ENCODE data around the gene MSS51. TPM values are rescaled to one million over a fixed set of nuclear protein-coding genes. Genes with fewer than 3 reads are reported as not detected.

MSS51 gene
- total and polyA plus RNA-seq, 8 donors, result 0.61 to 6.1 (median 1.3) TPM; not detected in 1

DNA sequence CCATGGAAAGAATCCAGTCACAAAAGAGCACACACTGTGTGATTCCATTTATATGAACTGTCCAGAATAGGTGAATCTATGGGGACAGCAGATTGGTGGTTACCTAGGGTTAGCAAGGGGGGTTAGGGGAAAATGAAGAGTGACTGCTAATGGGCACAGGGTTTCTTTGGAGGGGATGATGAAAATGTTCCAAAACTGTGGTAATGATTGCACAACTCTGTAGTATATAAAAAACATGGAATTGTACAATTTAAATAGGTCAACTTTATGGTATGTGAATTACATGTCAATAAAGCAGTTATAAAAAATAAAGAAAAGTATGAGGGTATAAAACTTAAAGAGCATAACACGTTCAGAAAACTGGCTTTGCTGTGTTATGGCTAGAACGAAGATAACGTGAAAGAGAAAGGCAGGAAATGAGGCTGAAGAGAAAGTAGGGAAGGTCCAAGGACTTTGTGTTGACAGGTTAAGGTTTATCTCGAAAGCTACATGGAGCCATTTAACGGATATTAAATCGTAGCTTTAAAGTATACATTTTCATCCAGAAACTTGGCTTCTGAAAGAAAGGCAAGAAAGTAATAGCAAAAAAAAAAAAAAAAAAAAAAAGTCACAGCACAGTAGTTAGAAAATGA is 26.4 kb upstream of the MSS51 start:
- TF ChIP-seq POLR2AphosphoS5 (IDR thresholded peaks at IDR 0.05), result no peak
- no peak for TF ChIP-seq POLR2A (IDR thresholded peaks at IDR 0.05)
- TF ChIP-seq EP300 (IDR thresholded peaks at IDR 0.05), result no peak
- TF ChIP-seq, protein P1, sequence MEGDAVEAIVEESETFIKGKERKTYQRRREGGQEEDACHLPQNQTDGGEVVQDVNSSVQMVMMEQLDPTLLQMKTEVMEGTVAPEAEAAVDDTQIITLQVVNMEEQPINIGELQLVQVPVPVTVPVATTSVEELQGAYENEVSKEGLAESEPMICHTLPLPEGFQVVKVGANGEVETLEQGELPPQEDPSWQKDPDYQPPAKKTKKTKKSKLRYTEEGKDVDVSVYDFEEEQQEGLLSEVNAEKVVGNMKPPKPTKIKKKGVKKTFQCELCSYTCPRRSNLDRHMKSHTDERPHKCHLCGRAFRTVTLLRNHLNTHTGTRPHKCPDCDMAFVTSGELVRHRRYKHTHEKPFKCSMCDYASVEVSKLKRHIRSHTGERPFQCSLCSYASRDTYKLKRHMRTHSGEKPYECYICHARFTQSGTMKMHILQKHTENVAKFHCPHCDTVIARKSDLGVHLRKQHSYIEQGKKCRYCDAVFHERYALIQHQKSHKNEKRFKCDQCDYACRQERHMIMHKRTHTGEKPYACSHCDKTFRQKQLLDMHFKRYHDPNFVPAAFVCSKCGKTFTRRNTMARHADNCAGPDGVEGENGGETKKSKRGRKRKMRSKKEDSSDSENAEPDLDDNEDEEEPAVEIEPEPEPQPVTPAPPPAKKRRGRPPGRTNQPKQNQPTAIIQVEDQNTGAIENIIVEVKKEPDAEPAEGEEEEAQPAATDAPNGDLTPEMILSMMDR (IDR thresholded peaks at IDR 0.05), result no peak
- H3K27me3 ChIP-seq, result no peaks in the 10 kb centered on the region
- no peak for DNase-seq
- H3K4me1 ChIP-seq, result no peaks in the 10 kb centered on the region
- intact Hi-C loops (cut with DNase I; ENCODE audit: low total_unique reads), result no loop called here
- H3K4me3 ChIP-seq, result no peak overlapping the region
- 87 to 92% (median 89%) methylated on average over 6 of the region's 6 CpGs for WGBS, 5 donors
- H3K36me3 ChIP-seq, result peaks cover 0 to 73% (median 62%) of the 10 kb centered on the region in 4 donors
- H3K9me3 ChIP-seq, result no peaks in the 10 kb centered on the region
- no peak overlapping the region for H3K27ac ChIP-seq

DNA sequence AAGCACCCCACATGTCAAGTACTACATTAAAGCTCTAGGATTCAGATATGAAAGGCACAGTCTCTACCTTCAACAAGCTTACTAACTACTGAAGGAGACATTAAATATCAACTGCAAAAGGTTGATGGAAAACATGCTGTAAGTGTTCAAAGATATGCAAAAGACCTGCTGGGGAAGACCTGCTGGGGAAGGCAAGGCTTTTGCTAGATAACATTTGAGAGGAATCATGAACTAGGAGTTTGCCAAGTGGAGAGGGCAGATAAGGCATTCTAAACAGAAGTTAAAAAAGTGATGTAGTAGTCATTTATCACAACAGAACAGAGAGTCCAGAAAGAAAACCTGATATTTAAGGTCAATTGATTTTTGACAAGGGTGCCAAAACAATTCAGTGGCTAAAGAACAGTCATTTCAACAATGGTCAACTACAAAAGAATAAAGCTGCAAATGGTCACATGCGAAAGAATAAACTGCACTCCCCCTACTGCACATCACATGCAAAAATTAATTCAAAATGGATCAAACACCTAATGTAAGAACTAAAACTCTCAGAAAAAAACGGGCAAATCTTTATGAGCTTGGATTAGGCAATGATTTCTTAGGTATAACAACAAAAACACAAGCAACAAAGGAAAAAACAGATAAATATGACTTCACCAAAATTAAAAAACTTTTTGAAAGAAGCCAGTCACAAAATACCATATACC is 23.0 kb upstream of the MSS51 start:
- H3K27ac ChIP-seq, result no peak overlapping the region
- TF ChIP-seq EP300 (IDR thresholded peaks at IDR 0.05) (no peak), POLR2AphosphoS5 (IDR thresholded peaks at IDR 0.05) (no peak), POLR2A (IDR thresholded peaks at IDR 0.05) (no peak)
- TF ChIP-seq, protein P1 (IDR thresholded peaks at IDR 0.05), result no peak
- peaks cover 5 to 72% (median 64%) of the 10 kb centered on the region in 4 donors for H3K36me3 ChIP-seq
- no peaks in the 10 kb centered on the region for H3K9me3 ChIP-seq
- WGBS, 5 donors, result 81 to 95% (median 85%) methylated on average over 2 of the region's 2 CpGs
- no peaks in the 10 kb centered on the region for H3K4me1 ChIP-seq
- intact Hi-C loops (cut with DNase I; ENCODE audit: low total_unique reads), result no loop called here
- DNase-seq, result no peak
- no peaks in the 10 kb centered on the region for H3K27me3 ChIP-seq
- no peak overlapping the region for H3K4me3 ChIP-seq

DNA sequence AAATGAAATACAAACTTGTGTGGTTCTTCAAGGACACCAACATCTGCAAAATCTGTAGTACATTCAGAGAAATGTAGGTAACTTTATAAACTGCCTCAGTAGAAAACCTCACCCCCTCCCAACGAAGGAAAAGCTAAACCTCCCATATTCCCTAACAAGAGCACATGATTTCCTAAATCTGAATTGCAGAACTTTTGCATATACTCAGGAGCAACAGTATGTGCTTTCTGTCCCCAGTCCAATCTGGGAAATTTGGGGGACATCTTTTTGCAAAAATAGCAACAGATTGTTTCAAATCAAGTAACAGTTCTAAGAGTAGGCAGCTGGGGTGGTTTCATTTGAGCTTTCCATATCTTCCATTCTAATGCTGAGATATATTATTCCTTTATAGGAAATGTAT is 15.8 kb upstream of the MSS51 start:
- Histone ChIP-seq H3K4me1 (no peaks in the 10 kb centered on the region), H3K4me3 (no peak overlapping the region), H3K36me3 (peaks cover 19 to 66% (median 61%) of the 10 kb centered on the region in 4 donors), H3K27ac (no peak overlapping the region), H3K9me3 (no peaks in the 10 kb centered on the region), H3K27me3 (no peaks in the 10 kb centered on the region)
- DNase-seq, result no peak
- intact Hi-C loops (cut with DNase I; ENCODE audit: low total_unique reads), result no loop called here
- TF ChIP-seq POLR2A (IDR thresholded peaks at IDR 0.05), result no peak
- TF ChIP-seq, protein P1 (IDR thresholded peaks at IDR 0.05), result no peak
- TF ChIP-seq POLR2AphosphoS5 (IDR thresholded peaks at IDR 0.05), result no peak
- TF ChIP-seq EP300 (IDR thresholded peaks at IDR 0.05), result no peak
- 75 to 98% (median 83%) methylated on average over 1 of the region's 1 CpG for WGBS, 5 donors

DNA sequence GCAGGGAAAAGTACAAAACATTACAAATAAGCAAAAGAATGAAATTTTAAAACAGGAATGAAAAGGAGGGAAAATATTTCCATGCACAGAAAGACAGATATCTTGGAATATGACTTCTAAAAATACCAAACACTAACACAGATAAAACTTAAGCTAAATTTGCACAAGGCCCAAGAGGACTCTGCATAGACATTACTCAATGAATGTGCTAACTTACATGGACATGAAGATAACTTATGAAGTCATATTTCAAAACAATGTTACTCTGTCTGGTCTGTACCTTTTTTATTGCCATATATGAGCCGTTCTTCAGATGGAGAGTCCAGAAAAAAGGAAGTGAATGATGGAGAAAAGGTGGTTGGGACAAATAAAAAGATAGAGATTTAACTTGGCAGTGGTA is 15.0 kb upstream of the MSS51 start:
- Histone ChIP-seq H3K4me3 (no peak overlapping the region), H3K27me3 (no peaks in the 10 kb centered on the region), H3K9me3 (no peaks in the 10 kb centered on the region), H3K4me1 (no peaks in the 10 kb centered on the region), H3K36me3 (peaks cover 19 to 63% (median 60%) of the 10 kb centered on the region in 4 donors), H3K27ac (no peak overlapping the region)
- intact Hi-C loops (cut with DNase I; ENCODE audit: low total_unique reads), result no loop called here
- DNase-seq, result no peak
- TF ChIP-seq POLR2AphosphoS5 (IDR thresholded peaks at IDR 0.05), result no peak
- TF ChIP-seq, protein P1 (IDR thresholded peaks at IDR 0.05), result no peak
- TF ChIP-seq POLR2A (IDR thresholded peaks at IDR 0.05), result no peak
- no peak for TF ChIP-seq EP300 (IDR thresholded peaks at IDR 0.05)
- WGBS, 5 donors, result 74 to 91% (median 85%) methylated on average over 1 of the region's 1 CpG
